Activated CD4-positive, alpha-beta T cell treated with anti-CD3 and anti-CD28 coated beads, Interleukin-2, amount 10 ng/mL, durations not matched to agents 24 days and 14 days (primary cell): ENCODE data around the gene GPC5. TPM values are rescaled to one million over a fixed set of nuclear protein-coding genes. Genes with fewer than 3 reads are reported as not detected.
"Not testable (repeated sequence)": the region's sequence is repeated elsewhere in the genome, so short reads cannot be mapped to it uniquely, and the experiment has no call there.

Source experiments
- DNase-seq: peaks from one replicate; pipeline ENCODE4 v3.0.0; 2022
- H3K27ac Mint-ChIP-seq: one replicate; pipeline ENCODE4 v1.8.0; 2022; ENCODE audit warnings: mild to moderate bottlenecking, mixed read lengths
- H3K27me3 Mint-ChIP-seq: one replicate; pipeline ENCODE4 v1.8.0; 2022; ENCODE audit warnings: mixed read lengths
- H3K36me3 Mint-ChIP-seq: one replicate; pipeline ENCODE4 v1.8.0; 2022; ENCODE audit warnings: low read depth, mild to moderate bottlenecking, mixed read lengths
- H3K4me1 Mint-ChIP-seq: one replicate; pipeline ENCODE4 v1.8.0; 2021; ENCODE audit warnings: mixed read lengths
- H3K4me3 Mint-ChIP-seq: one replicate; pipeline ENCODE4 v1.8.0; 2022; ENCODE audit warnings: mild to moderate bottlenecking, moderate library complexity, mixed read lengths
- H3K9me3 Mint-ChIP-seq: one replicate; pipeline ENCODE4 v1.8.0; 2021; ENCODE audit warnings: mixed read lengths
- intact Hi-C: fragments of 100-400 bp; cut with micrococcal nuclease; formaldehyde crosslinking; loops from one replicate; pipeline ENCODE4 v1.15.1; 2023
- total RNA-seq: library from RNA; stranded (reverse); gene quantifications from 2 replicates; pipeline ENCODE4 v1.2.3, GENCODE V29; 2022

The GPC5 gene
- total RNA-seq, 1 donor from 2014 or later: not detected

- H3K27ac Mint-ChIP-seq: no peak overlapping the region
- intact Hi-C loops: no loop called here
- H3K9me3 Mint-ChIP-seq: no peaks in the 10 kb centered on the region
- peaks cover 2% of the 10 kb centered on the region for H3K4me1 Mint-ChIP-seq
- no peak for DNase-seq
- no peak overlapping the region for H3K4me3 Mint-ChIP-seq
- H3K27me3 Mint-ChIP-seq: peaks cover 36% of the 10 kb centered on the region
- no peaks in the 10 kb centered on the region for H3K36me3 Mint-ChIP-seq
Measured at GRCh38 chr13:91384896-91385295, 13.5 kb upstream of the GPC5 start.

GRCh38 chr13:91389186-91389585 is 9.2 kb upstream of the GPC5 start:
- Mint-ChIP-seq H3K27ac (no peak overlapping the region), H3K4me1 (no peaks in the 10 kb centered on the region), H3K4me3 (no peak overlapping the region), H3K9me3 (no peaks in the 10 kb centered on the region), H3K36me3 (no peaks in the 10 kb centered on the region), H3K27me3 (peaks cover 47% of the 10 kb centered on the region)
- no peak for DNase-seq
- intact Hi-C loops: no loop called here

GRCh38 chr13:91397595-91397994 is 826 bp upstream of the GPC5 start:
- DNase-seq: no peak

GRCh38 chr13:91399189-91400062 is 1.0 kb downstream of the GPC5 start:
- peaks cover 6% of the 10 kb centered on the region for H3K4me1 Mint-ChIP-seq
- H3K27ac Mint-ChIP-seq: no peak overlapping the region
- peak overlapping the region; percentile 75 for H3K4me3 Mint-ChIP-seq
- H3K36me3 Mint-ChIP-seq: no peaks in the 10 kb centered on the region
- DNase-seq: peak; percentile 58
- intact Hi-C loops: no loop called here
- peaks cover 76% of the 10 kb centered on the region for H3K27me3 Mint-ChIP-seq
- H3K9me3 Mint-ChIP-seq: no peaks in the 10 kb centered on the region

More at GRCh38 chr13:91397595-91397994, 826 bp upstream of the GPC5 start:
- intact Hi-C loops: no loop called here
- Mint-ChIP-seq H3K9me3 (no peaks in the 10 kb centered on the region), H3K27ac (no peak overlapping the region), H3K4me1 (peaks cover 6% of the 10 kb centered on the region), H3K27me3 (peaks cover 68% of the 10 kb centered on the region), H3K4me3 (no peak overlapping the region), H3K36me3 (no peaks in the 10 kb centered on the region)

GRCh38 chr13:91400063-91400399 is 1.6 kb downstream of the GPC5 start:
- Mint-ChIP-seq H3K36me3 (no peaks in the 10 kb centered on the region), H3K27me3 (peaks cover 74% of the 10 kb centered on the region), H3K4me3 (no peak overlapping the region), H3K4me1 (peaks cover 6% of the 10 kb centered on the region), H3K9me3 (no peaks in the 10 kb centered on the region), H3K27ac (no peak overlapping the region)
- DNase-seq: peak; percentile 59
- intact Hi-C loops: no loop called here

- H3K9me3 Mint-ChIP-seq: no peaks in the 10 kb centered on the region
- H3K4me1 Mint-ChIP-seq: peaks cover 6% of the 10 kb centered on the region
- no peak overlapping the region for H3K27ac Mint-ChIP-seq
- DNase-seq: no peak
- H3K27me3 Mint-ChIP-seq: peaks cover 73% of the 10 kb centered on the region
- no peak overlapping the region for H3K4me3 Mint-ChIP-seq
- intact Hi-C loops: no loop called here
- no peaks in the 10 kb centered on the region for H3K36me3 Mint-ChIP-seq
Measured at GRCh38 chr13:91400671-91401070, 2.2 kb downstream of the GPC5 start.

- Mint-ChIP-seq H3K36me3 (no peaks in the 10 kb centered on the region), H3K27me3 (peaks cover 65% of the 10 kb centered on the region), H3K4me3 (no peak overlapping the region), H3K9me3 (no peaks in the 10 kb centered on the region), H3K4me1 (peaks cover 6% of the 10 kb centered on the region), H3K27ac (no peak overlapping the region)
- intact Hi-C loops: no loop called here
- DNase-seq: no peak
Measured at GRCh38 chr13:91401920-91402319, 3.5 kb downstream of the GPC5 start.

GRCh38 chr13:91405240-91405639 is 6.8 kb downstream of the GPC5 start:
- H3K9me3 Mint-ChIP-seq: no peaks in the 10 kb centered on the region
- no peak overlapping the region for H3K4me3 Mint-ChIP-seq
- H3K4me1 Mint-ChIP-seq: no peaks in the 10 kb centered on the region
- no peaks in the 10 kb centered on the region for H3K36me3 Mint-ChIP-seq
- H3K27ac Mint-ChIP-seq: no peak overlapping the region
- DNase-seq: no peak
- intact Hi-C loops: no loop called here
- peaks cover 58% of the 10 kb centered on the region for H3K27me3 Mint-ChIP-seq

- Mint-ChIP-seq H3K36me3 (no peaks in the 10 kb centered on the region), H3K4me1 (no peaks in the 10 kb centered on the region), H3K4me3 (no peak overlapping the region), H3K27me3 (peaks cover 45% of the 10 kb centered on the region), H3K9me3 (no peaks in the 10 kb centered on the region), H3K27ac (no peak overlapping the region)
- intact Hi-C loops: loop anchor here (1.0 kb wide), 3 partner anchors 31 to 272 kb away; no protein-coding TSS in a partner anchor
- DNase-seq: peak; percentile 82
Measured at GRCh38 chr13:91406619-91407018, 8.2 kb downstream of the GPC5 start.

GRCh38 chr13:91408971-91409370 is 10.6 kb downstream of the GPC5 start:
- Mint-ChIP-seq H3K27ac (no peak overlapping the region), H3K4me1 (no peaks in the 10 kb centered on the region), H3K4me3 (no peak overlapping the region), H3K27me3 (peaks cover 27% of the 10 kb centered on the region), H3K36me3 (no peaks in the 10 kb centered on the region), H3K9me3 (no peaks in the 10 kb centered on the region)
- intact Hi-C loops: no loop called here
- no peak for DNase-seq

GRCh38 chr13:91416579-91416978 is 18.2 kb downstream of the GPC5 start:
- DNase-seq, H3K4me3 Mint-ChIP-seq, intact Hi-C loops, H3K36me3 Mint-ChIP-seq, H3K9me3 Mint-ChIP-seq, H3K27ac Mint-ChIP-seq, H3K27me3 Mint-ChIP-seq, H3K4me1 Mint-ChIP-seq: not testable (repeated sequence)

GRCh38 chr13:91417660-91418325 is 19.4 kb downstream of the GPC5 start:
- DNase-seq: no peak
- Mint-ChIP-seq H3K9me3 (no peaks in the 10 kb centered on the region), H3K4me1 (no peaks in the 10 kb centered on the region), H3K36me3 (no peaks in the 10 kb centered on the region), H3K27ac (no peak overlapping the region), H3K4me3 (no peak overlapping the region), H3K27me3 (peaks cover 4% of the 10 kb centered on the region)
- intact Hi-C loops: no loop called here

- Mint-ChIP-seq H3K9me3 (peaks cover 11% of the 10 kb centered on the region), H3K4me1 (no peaks in the 10 kb centered on the region), H3K4me3 (no peak overlapping the region), H3K36me3 (no peaks in the 10 kb centered on the region), H3K27ac (no peak overlapping the region), H3K27me3 (peaks cover 1% of the 10 kb centered on the region)
- DNase-seq: no peak
- intact Hi-C loops: no loop called here
Measured at GRCh38 chr13:91426913-91427312, 28.5 kb downstream of the GPC5 start.

- H3K4me3 Mint-ChIP-seq: not testable (repeated sequence)
Measured at GRCh38 chr13:91438674-91439073, 40.3 kb downstream of the GPC5 start.

More at GRCh38 chr13:91438674-91439073, 40.3 kb downstream of the GPC5 start:
- H3K4me1 Mint-ChIP-seq, H3K36me3 Mint-ChIP-seq, intact Hi-C loops, H3K9me3 Mint-ChIP-seq, H3K27me3 Mint-ChIP-seq, H3K27ac Mint-ChIP-seq: not testable (repeated sequence)
- peak; percentile 29 for DNase-seq
